CD4-positive, alpha-beta T cell treated with Interleukin-4 for 1 hour (primary cell): ENCODE results near the gene LEP.
"Not testable (repeated sequence)": the region's sequence is repeated elsewhere in the genome, so short reads cannot be mapped to it uniquely, and the experiment has no call there.

Experiments used
- DNase-seq, 2 donors: peaks; one replicate each; pipeline ENCODE4 v3.0.0-alpha.2; 2020 to 2022

The LEP gene

GRCh38 chr7:128274884-128275603, 34.0 kb downstream of the LEP start:
- no peak for DNase-seq

GRCh38 chr7:128275681-128276080, 34.6 kb downstream of the LEP start:
- DNase-seq, result no peak

DNA sequence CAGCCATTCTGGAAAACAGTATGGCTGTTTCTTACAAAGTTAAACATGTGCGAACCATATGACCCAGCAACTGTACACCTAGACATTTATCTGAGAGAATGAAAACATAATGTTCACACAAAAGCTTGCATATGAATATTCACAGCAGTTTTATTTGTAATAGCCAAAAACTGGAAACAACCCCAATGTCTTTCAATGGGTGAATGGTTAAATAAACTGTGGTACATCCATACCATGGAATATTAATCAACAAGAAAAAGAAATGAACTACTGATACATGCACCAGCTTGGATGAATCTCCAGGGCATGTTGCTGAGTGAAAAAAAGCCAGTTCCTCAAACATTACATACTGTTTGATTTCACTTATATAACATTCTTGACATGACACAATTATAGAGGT, 37.3 kb downstream of the LEP start:
- no peak for DNase-seq

- no peak for DNase-seq
Measured at GRCh38 chr7:128279124-128279713, 38.1 kb downstream of the LEP start.

- DNase-seq, result not testable (repeated sequence)
Measured at GRCh38 chr7:128280451-128280850, 39.4 kb downstream of the LEP start.

GRCh38 chr7:128281605-128282380, 40.7 kb downstream of the LEP start:
- DNase-seq, result no peak

- DNase-seq, result no peak
Measured at GRCh38 chr7:128284102-128284501, 43.0 kb downstream of the LEP start.

DNA sequence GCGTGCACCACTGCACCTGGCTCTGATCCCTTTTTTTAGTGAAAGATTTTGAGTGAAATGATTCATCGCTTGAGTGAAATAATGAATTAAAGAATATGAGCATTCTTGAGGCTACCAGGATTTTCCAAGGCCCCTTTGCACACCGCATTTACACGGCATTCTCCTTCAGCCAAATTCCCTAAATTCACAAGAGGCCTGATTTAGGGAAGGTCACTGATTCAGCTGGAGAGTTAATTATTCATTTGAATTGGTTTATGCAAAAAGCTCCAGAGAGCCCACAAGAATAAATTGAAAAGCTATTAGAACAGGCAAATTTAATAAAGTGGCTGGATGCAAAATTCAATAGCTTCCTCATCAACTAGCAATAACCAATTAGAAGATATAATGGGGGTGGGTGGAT, 46.5 kb downstream of the LEP start:
- DNase-seq, result no peak

GRCh38 chr7:128298004-128298403, 56.9 kb downstream of the LEP start:
- not testable (repeated sequence) for DNase-seq

DNA sequence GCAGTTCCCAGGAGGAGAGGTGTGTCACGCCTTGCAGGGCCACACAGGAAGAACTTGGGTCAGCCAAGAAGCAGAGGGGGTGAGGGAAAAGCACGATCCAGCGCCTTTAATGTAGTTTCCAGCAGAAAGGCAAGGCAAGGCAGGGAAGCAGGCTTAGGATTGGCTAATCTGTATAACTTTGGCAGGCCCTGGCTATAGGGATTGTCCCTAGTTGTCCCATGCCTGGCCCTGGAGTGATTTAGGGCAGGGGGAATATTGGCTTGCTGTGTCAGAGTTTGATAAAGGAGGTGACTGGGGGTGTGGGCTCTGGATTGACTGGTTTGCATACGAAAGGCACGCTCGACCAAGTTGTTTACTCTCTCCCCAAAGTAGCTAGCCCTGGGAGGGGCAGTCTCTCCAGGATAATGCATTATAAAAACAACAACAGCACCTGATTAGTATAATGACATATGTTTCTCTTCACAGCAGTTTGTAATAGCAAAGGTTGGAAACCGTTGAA, 58.1 kb downstream of the LEP start:
- no peak for DNase-seq

- no peak for DNase-seq
Measured at GRCh38 chr7:128302139-128302538, 61.1 kb downstream of the LEP start.

DNA sequence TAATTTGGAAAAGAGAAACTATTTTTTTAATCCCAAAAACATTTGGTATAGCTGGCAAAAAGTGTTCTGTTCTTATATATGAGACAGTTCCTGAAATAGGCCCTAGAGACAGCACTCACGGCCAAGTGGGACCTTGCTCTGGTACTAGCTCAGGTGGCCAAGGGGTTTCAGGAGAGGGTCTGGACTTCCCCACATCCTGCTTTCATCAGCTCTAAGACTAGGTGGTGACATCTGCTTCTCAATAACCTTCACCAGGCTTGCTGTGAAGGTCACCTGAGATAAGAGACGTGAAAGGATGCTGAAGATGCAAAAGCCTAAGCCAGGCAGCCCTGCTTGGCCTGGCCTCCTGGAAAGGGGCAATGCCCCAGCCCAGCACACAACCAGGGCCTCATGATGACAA, 62.1 kb downstream of the LEP start:
- DNase-seq, result no peak

DNA sequence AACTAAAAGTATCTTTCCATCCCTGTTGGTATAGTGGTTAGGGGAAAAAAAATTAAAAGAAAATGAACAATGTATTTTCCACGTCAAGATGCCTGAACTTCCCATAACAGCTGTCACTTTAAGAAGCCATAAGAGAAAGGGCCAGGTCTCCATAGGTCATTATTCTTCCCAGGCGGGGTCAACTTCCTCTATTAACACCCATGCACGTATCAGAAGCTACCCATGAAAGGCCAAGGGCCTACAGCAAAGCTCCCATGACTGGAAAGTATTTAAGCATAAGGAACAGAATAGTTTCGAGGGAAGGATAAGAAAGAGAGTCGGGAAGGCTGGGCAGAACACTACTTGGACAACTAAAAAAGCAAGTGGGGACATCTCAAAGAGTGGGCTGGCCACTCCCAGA, 62.6 kb downstream of the LEP start:
- no peak for DNase-seq

DNA sequence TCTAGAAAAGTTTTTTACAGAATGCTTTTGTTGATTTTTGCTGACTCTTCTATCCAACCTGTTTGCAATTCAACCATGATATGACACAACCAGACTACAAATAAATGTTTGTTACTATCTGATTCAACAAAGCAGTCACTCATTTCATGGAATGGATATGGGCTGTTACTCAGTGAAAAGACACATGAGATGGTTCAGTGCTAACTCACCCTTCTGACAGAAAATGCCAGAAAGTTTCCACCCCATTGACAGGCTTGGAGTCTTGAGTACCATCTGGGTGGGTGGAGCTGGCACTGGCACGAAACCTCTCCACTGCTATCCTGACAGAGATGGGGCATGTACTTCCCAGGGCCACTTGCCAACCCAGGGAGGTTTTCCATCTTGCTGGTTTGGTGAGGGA, 63.1 kb downstream of the LEP start:
- DNase-seq, result no peak

GRCh38 chr7:128307061-128307460, 66.0 kb downstream of the LEP start:
- no peak for DNase-seq
